ENCODE results near the gene UCK1. TPM values are rescaled to one million over a fixed set of nuclear protein-coding genes. Genes with fewer than 3 reads are reported as not detected.

The UCK1 gene
- total and polyA plus RNA-seq, 2 of the 13 experiments (the other 11 are each of a cell fraction or from before 2014, with no cell fraction given): 11.0 to 24.1 TPM

GRCh38 chr9:131580358-131580757 lies 49.3 kb upstream of the UCK1 start:
- Histone ChIP-seq H3K79me2 (ENCODE audit: insufficient read depth, low read length) (no peaks in the 10 kb centered on the region), H3K36me3 (replicated peaks in 1 of 2; ENCODE audit: control insufficient read depth in 1 of 2, insufficient read depth in 2 of 2, low read length in 2 of 2) (peaks cover 9 to 55% of the 10 kb centered on the region in 2 experiments; a peak in 4 of 5 replicates), H2AFZ (ENCODE audit: low read length) (no peak overlapping the region), H3K4me3 (replicated peaks in 1 of 3; ENCODE audit: insufficient read depth in 1 of 3, low read depth in 2 of 3, low read length in 3 of 3) (no peak overlapping the region), H3K4me2 (ENCODE audit: low read depth, low read length) (no peak overlapping the region), H3K4me1 (ENCODE audit: insufficient read depth, low read length) (0 out of 2 replicates have a peak, but pooled peaks cover 6% of the 10 kb centered on the region), H3K27ac (ENCODE audit: extremely low read length, insufficient read depth, low read length) (no peak overlapping the region), H3K9ac (ENCODE audit: insufficient read depth, low read depth, low read length) (no peak overlapping the region), H4K20me1 (ENCODE audit: insufficient read depth, low read length) (no peaks in the 10 kb centered on the region), H3K27me3 (ENCODE audit: control insufficient read depth in 1 of 2, insufficient read depth in 2 of 2, low read length in 2 of 2) (no peaks in the 10 kb centered on the region), H3K9me3 (ENCODE audit: low read length) (no peaks in the 10 kb centered on the region)
- no peak for TF ChIP-seq ZBTB34 (CRISPR knock-in tag; IDR thresholded peaks at IDR 0.05)
- TF ChIP-seq NAIF1 (CRISPR knock-in tag; IDR thresholded peaks at IDR 0.05; ENCODE audit: borderline replicate concordance): no peak
- TF ChIP-seq ZNF639 (CRISPR knock-in tag; conservative IDR thresholded peaks at IDR 0.05): no peak
- TF ChIP-seq ZHX1 (CRISPR knock-in tag; IDR thresholded peaks at IDR 0.05; ENCODE audit: low read depth): no peak
- TF ChIP-seq NR2F6 (IDR thresholded peaks at IDR 0.05): no peak
- TF ChIP-seq NR2F6 (CRISPR knock-in tag; IDR thresholded peaks at IDR 0.05): no peak
- TF ChIP-seq GATA4 (IDR thresholded peaks at IDR 0.05; ENCODE audit: borderline replicate concordance, low read depth): no peak
- TF ChIP-seq SNAPC4 (CRISPR knock-in tag; IDR thresholded peaks at IDR 0.05): no peak
- TF ChIP-seq TOE1 (CRISPR knock-in tag; IDR thresholded peaks at IDR 0.05): no peak
- TF ChIP-seq ZNF7 (CRISPR knock-in tag; IDR thresholded peaks at IDR 0.05): no peak
- no peak for TF ChIP-seq JUNB (CRISPR knock-in tag; IDR thresholded peaks at IDR 0.05; ENCODE audit: borderline replicate concordance)
- no peak for TF ChIP-seq ZNF24 (IDR thresholded peaks at IDR 0.05)
- no peak for TF ChIP-seq FOSL1 (CRISPR knock-in tag; IDR thresholded peaks at IDR 0.05; ENCODE audit: borderline replicate concordance)
- TF ChIP-seq HNRNPL (IDR thresholded peaks at IDR 0.05; ENCODE audit: low read depth, low read length): no peak
- TF ChIP-seq ARHGAP35 (CRISPR knock-in tag; IDR thresholded peaks at IDR 0.05; ENCODE audit: borderline replicate concordance): no peak
- ATAC-seq (no peak), DNase-seq (ENCODE audit: low spot score) (no peak), FAIRE-seq (no peak)
- intact Hi-C loops (cut with micrococcal nuclease; ENCODE audit: unreplicated experiment): no loop called here
- POLR2A ChIA-PET: no interaction called here
- 92% methylated on average over 8 of the region's 9 CpGs for WGBS (ENCODE audit: low lambda C conversion rate)
- in situ Hi-C loops (cut with HindIII; ENCODE audit: extremely low pct_ligation_motif_present, low pct_unique_long_range_greater_than_20kb): loop anchor here (25.0 kb wide), 1 partner anchor 657 kb away; no protein-coding TSS in a partner anchor
- no TSS peak for BruUV-seq (replicated peaks)
- CTCF ChIA-PET (ENCODE audit: low intra/inter-chr PET ratio, low total read pairs): no interaction called here

Data from HepG2 (cell line).